Trophoblast cell (in vitro differentiated cells and primary cell): ENCODE measurements around the gene SAMD10.
A peak's percentile ranks its signal among the peaks of the same experiment; 100 is the strongest.

Experiments used
- DNase-seq, 2 donors: peaks; one replicate each; pipeline ENCODE4 v3.0.0-alpha.2; 2016
- H2AFZ ChIP-seq: 2 replicates; pipeline ENCODE4 v1.6.1; 2013; ENCODE audit warnings: low read length, moderate library complexity, mild to moderate bottlenecking; ENCODE audit not compliant: insufficient read depth, poor library complexity
- H2AK5ac ChIP-seq: 2 replicates; pipeline ENCODE4 v1.6.1; 2013; ENCODE audit warnings: mild to moderate bottlenecking, low read length
- H2BK120ac ChIP-seq: 2 replicates; pipeline ENCODE4 v1.6.1; 2013; ENCODE audit warnings: low read length, mild to moderate bottlenecking, moderate library complexity; ENCODE audit not compliant: insufficient read depth, poor library complexity
- H2BK12ac ChIP-seq: 2 replicates; pipeline ENCODE4 v1.6.1; 2013; ENCODE audit warnings: mild to moderate bottlenecking, low read length, moderate library complexity
- H2BK5ac ChIP-seq: 2 replicates; pipeline ENCODE4 v1.6.1; 2013; ENCODE audit warnings: low read length, low read depth, moderate library complexity, mild to moderate bottlenecking; ENCODE audit not compliant: poor library complexity
- H3K14ac ChIP-seq: 2 replicates; pipeline ENCODE4 v1.6.1; 2013; ENCODE audit warnings: mild to moderate bottlenecking, low read length
- H3K18ac ChIP-seq: 2 replicates; pipeline ENCODE4 v1.6.1; 2013; ENCODE audit warnings: mild to moderate bottlenecking, low read length
- H3K23ac ChIP-seq: 2 replicates; pipeline ENCODE4 v1.6.1; 2013; ENCODE audit warnings: low read length
- H3K27ac ChIP-seq: 2 replicates; pipeline ENCODE4 v1.5.1; 2013; ENCODE audit warnings: low read depth, mild to moderate bottlenecking, inconsistent platforms, low read length, moderate library complexity
- H3K27me3 ChIP-seq: 2 replicates; pipeline ENCODE4 v1.6.1; 2013; ENCODE audit warnings: inconsistent platforms, mild to moderate bottlenecking, low read length, moderate library complexity; ENCODE audit not compliant: insufficient read depth
- H3K36me3 ChIP-seq, 2 experiments: 1 replicate in 1 of 2; 2 replicates in 1 of 2; pipeline ENCODE4 v1.6.1; 2013; ENCODE audit warnings: low read length in 2 of 2, mild to moderate bottlenecking in 2 of 2, moderate library complexity in 1 of 2; ENCODE audit not compliant: insufficient read depth in 2 of 2, control insufficient read depth in 1 of 2
- H3K4ac ChIP-seq: 2 replicates; pipeline ENCODE4 v1.6.1; 2013; ENCODE audit warnings: low read depth, mild to moderate bottlenecking, low read length, moderate library complexity
- H3K4me1 ChIP-seq, 2 experiments: 1 replicate in 1 of 2; 2 replicates in 1 of 2; pipeline ENCODE4 v1.6.1; 2013; ENCODE audit warnings: low read length in 2 of 2, mild to moderate bottlenecking in 2 of 2, moderate library complexity in 1 of 2; ENCODE audit not compliant: insufficient read depth in 2 of 2, control insufficient read depth in 1 of 2
- H3K4me2 ChIP-seq: 2 replicates; pipeline ENCODE4 v1.6.1; 2013; ENCODE audit warnings: inconsistent platforms, mild to moderate bottlenecking, low read length, moderate library complexity
- H3K4me3 ChIP-seq: 2 replicates; pipeline ENCODE4 v1.5.1; 2013; ENCODE audit warnings: mild to moderate bottlenecking, low read depth, low read length, inconsistent platforms
- H3K79me1 ChIP-seq: one replicate; pipeline ENCODE4 v1.6.1; 2013; ENCODE audit warnings: low read length
- H3K79me2 ChIP-seq: 2 replicates; pipeline ENCODE4 v1.6.1; 2013; ENCODE audit warnings: low read length, mild to moderate bottlenecking; ENCODE audit not compliant: control insufficient read depth, insufficient read depth, poor library complexity
- H3K9ac ChIP-seq: 2 replicates; pipeline ENCODE4 v1.6.1; 2013; ENCODE audit warnings: mild to moderate bottlenecking, low read length
- H3K9me3 ChIP-seq: 2 replicates; pipeline ENCODE4 v1.6.1; 2013; ENCODE audit warnings: low read depth, mild to moderate bottlenecking, control low read depth, inconsistent platforms, low read length; ENCODE audit not compliant: insufficient read depth
- H4K12ac ChIP-seq: 2 replicates; pipeline ENCODE4 v1.6.1; 2013; ENCODE audit warnings: low read depth, mild to moderate bottlenecking, low read length, moderate library complexity
- H4K8ac ChIP-seq: 2 replicates; pipeline ENCODE4 v1.6.1; 2013; ENCODE audit warnings: low read depth, mild to moderate bottlenecking, low read length, moderate library complexity
- H4K91ac ChIP-seq: one replicate; pipeline ENCODE4 v1.6.1; 2013; ENCODE audit warnings: low read depth, mild to moderate bottlenecking, low read length, moderate library complexity
- WGBS: extraction: QIAGEN DNeasy Blood & Tissue Kit; methylation state at CpG from one replicate; pipeline ENCODE4 v1.1.7; 2013; ENCODE audit warnings: missing lambda C conversion rate; ENCODE audit not compliant: insufficient read length, insufficient coverage; ENCODE audit errors: extremely low coverage; 5-methylcytosine and 5-hydroxymethylcytosine counted together

Gene SAMD10

DNA sequence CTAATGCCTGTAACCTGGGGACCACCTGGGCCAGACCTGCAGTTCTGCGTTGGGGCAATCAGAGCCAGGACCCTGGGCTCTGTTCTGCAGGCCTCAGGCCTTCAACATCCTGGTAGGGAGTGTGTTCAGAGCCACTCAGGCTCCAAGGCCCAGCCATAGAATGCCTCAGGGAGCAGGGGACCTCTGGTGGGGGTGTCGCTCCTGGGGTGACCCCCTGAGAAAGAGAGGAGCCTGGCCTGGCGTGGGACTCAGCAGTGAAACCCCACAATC, 35.7 kb downstream of the SAMD10 start:
- H3K9ac ChIP-seq: no peak overlapping the region
- no CpG with 5 or more reads among the region's 3 CpGs for WGBS

DNA sequence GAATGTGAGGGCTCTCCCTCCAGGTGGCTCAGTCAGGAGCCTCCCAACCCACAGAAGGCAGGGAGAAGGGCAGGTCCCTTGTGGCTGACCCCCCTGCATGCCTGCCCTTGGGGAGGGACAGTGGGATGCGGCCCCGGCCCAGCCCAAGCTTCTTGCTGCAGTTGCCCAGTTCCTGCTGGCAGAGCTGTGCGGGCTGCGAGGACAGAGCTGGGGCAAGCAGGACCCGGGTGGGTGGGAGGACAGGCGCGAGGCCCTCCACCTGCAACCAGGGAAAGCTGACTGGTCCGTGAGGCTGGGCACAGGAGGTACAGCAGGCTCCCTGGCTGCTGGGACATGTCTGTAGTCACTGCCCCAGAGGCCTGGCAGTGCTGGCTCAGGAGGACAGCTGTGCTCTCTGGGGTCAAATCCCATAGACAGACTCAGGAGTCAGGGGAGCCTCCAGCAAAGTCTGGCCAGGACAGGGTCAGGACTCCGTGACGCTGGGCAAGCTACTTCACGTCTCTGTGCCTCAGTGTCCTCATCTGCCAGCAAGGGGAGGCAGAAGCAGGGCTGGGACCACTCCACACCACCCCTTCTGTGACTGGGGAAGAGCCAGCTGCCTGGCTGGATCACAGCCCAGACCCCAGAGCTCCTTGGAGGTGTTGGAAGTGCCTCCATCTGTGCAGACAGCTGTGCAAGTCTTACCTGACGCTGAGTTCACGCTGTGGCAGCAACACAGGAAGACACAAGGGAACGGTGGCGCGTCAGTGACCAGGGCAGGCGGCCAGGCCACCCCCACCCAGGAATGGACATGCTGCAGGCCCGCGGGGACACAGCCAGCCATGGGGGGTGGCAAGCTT, 36.3 kb downstream of the SAMD10 start:
- DNase-seq: no peak
- peak overlapping the region; percentile 5 for H3K9ac ChIP-seq
- H3K79me1 ChIP-seq: peaks cover 9% of the 10 kb centered on the region
- peak overlapping the region; percentile 74 for H2BK5ac ChIP-seq
- no peaks in the 10 kb centered on the region for H3K9me3 ChIP-seq
- no peak overlapping the region for H3K4me2 ChIP-seq
- peak overlapping the region; percentile 54 for H3K14ac ChIP-seq
- peak overlapping the region; percentile 14 for H4K12ac ChIP-seq
- H4K8ac ChIP-seq: no peak overlapping the region
- H3K36me3 ChIP-seq: peaks cover 61 to 67% of the 10 kb centered on the region in 2 experiments
- H4K91ac ChIP-seq: peak overlapping the region; percentile 12
- no peak overlapping the region for H3K23ac ChIP-seq
- H3K27ac ChIP-seq: peak overlapping the region; percentile 93
- H3K18ac ChIP-seq: peak overlapping the region; percentile 2
- H2BK120ac ChIP-seq: no peak overlapping the region
- H3K4me1 ChIP-seq: peaks cover 14 to 18% of the 10 kb centered on the region in 2 experiments
- H3K27me3 ChIP-seq: no peaks in the 10 kb centered on the region
- WGBS: no CpG with 5 or more reads among the region's 19 CpGs
- H2BK12ac ChIP-seq: no peak overlapping the region
- H3K79me2 ChIP-seq: peaks cover 4% of the 10 kb centered on the region
- no peak overlapping the region for H3K4me3 ChIP-seq
- H2AK5ac ChIP-seq: no peak overlapping the region
- peak overlapping the region; percentile 49 for H3K4ac ChIP-seq
- H2AFZ ChIP-seq: no peak overlapping the region

More for the DNA sequence above, 35.7 kb downstream of the SAMD10 start:
- Histone ChIP-seq H2AFZ (no peak overlapping the region), H2BK12ac (no peak overlapping the region), H3K9me3 (no peaks in the 10 kb centered on the region), H3K14ac (no peak overlapping the region), H2BK120ac (no peak overlapping the region), H3K4me2 (no peak overlapping the region), H3K79me2 (peaks cover 4% of the 10 kb centered on the region), H3K36me3 (peaks cover 60 to 64% of the 10 kb centered on the region in 2 experiments), H4K8ac (no peak overlapping the region), H2AK5ac (no peak overlapping the region), H3K27me3 (no peaks in the 10 kb centered on the region), H2BK5ac (no peak overlapping the region), H3K23ac (no peak overlapping the region), H3K4ac (no peak overlapping the region), H3K27ac (no peak overlapping the region), H3K18ac (peak overlapping the region; percentile 2), H3K79me1 (peaks cover 9% of the 10 kb centered on the region), H4K12ac (no peak overlapping the region), H4K91ac (no peak overlapping the region), H3K4me3 (no peak overlapping the region), H3K4me1 (peaks cover 15 to 22% of the 10 kb centered on the region in 2 experiments)
- DNase-seq: no peak

DNA sequence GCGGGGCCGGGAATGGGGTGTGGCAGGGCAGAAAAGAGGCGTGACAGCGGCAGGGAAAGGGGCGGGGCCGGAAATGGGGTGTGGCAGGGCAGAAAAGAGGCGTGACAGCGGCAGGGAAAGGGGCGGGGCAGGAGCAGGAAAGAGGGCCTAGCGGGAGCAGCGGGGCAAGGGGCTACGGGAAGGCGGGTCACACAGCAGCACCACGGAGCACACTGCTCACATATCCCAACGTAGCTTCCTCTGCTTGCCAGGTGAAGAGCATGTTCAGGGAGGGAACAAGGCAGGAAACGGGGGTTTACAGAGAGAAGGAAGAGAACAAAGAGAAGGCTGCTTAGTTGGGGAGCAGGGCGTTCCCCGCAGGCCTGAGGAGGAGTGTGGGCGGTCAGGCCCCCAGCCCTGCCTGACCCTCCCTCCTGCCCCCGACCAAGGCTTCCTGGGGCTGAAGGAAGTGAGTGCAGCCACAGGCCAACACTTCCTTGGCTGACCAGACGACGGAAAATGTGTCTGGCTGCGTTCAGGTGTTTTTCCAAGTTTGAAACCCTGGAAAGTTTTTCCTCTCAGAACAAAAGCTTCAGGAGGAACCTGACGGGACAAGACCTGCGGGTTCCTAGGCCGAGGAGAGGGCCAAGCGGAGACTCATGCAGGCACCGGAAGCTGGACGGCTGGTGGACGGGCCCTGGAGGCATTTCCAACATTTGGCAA, 37.0 kb downstream of the SAMD10 start:
- Histone ChIP-seq H2BK12ac (peak overlapping the region; percentile 8), H3K4me1 (peaks cover 14 to 18% of the 10 kb centered on the region in 2 experiments), H4K91ac (peak overlapping the region; percentile 75), H3K4me2 (peak overlapping the region; percentile 34), H2BK120ac (no peak overlapping the region), H3K9me3 (no peaks in the 10 kb centered on the region), H3K4me3 (peak overlapping the region; percentile 25), H2BK5ac (peak overlapping the region; percentile 74), H3K27me3 (no peaks in the 10 kb centered on the region), H4K12ac (peak overlapping the region; percentile 52), H2AFZ (no peak overlapping the region), H3K23ac (no peak overlapping the region), H3K4ac (peak overlapping the region; percentile 49), H3K27ac (peak overlapping the region; percentile 93), H3K18ac (peak overlapping the region; percentile 19), H2AK5ac (peak overlapping the region; percentile 52), H3K79me1 (peaks cover 9% of the 10 kb centered on the region), H3K9ac (no peak overlapping the region), H3K36me3 (peaks cover 61 to 67% of the 10 kb centered on the region in 2 experiments), H3K14ac (peak overlapping the region; percentile 33), H4K8ac (peak overlapping the region; percentile 37), H3K79me2 (peaks cover 4% of the 10 kb centered on the region)
- no CpG with 5 or more reads among the region's 30 CpGs for WGBS
- peak; percentile 86 to 87 for DNase-seq

DNA sequence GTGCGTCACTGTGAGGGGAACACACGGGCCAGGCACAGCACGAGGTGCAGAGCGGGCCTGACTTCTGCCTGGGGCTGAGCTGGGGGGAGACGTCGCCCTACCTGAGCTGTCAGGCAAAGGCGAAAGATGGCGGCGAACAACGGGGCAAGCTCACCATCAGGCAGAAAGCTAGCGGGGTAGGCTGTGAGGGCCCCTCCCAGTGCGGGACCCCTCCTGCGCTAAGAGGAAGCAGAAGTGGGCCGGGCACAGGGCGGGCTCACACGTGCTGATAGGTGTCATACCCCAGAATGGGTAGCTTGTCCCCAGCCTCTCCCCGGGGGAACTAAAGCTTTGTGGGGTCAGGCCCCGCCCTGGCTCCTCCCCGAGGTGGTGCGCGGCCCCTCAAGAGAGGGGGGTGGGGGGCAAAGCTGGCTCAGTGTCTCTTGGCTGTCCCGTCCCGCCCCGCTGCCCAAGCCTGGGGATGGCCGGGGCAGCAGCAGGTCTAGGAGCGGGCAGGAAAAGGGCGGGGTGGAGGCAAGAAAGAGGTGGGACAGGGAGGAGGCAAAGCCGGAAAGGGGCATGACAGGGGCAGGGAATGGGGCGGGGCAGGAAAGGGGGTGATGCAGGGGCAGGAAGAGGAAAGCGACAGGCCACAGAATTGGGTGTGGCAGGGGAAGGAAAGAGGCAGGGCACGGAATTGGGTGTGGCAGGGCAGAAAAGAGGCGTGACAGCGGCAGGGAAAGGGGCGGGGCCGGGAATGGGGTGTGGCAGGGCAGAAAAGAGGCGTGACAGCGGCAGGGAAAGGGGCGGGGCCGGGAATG, 38.0 kb downstream of the SAMD10 start:
- H4K8ac ChIP-seq: no peak overlapping the region
- H2BK5ac ChIP-seq: no peak overlapping the region
- H4K91ac ChIP-seq: no peak overlapping the region
- peaks cover 2% of the 10 kb centered on the region for H3K79me2 ChIP-seq
- WGBS: no CpG with 5 or more reads among the region's 39 CpGs
- H3K4me2 ChIP-seq: no peak overlapping the region
- H4K12ac ChIP-seq: no peak overlapping the region
- no peak overlapping the region for H2BK12ac ChIP-seq
- no peak overlapping the region for H2AK5ac ChIP-seq
- H2BK120ac ChIP-seq: no peak overlapping the region
- H3K9ac ChIP-seq: no peak overlapping the region
- no peak overlapping the region for H3K4ac ChIP-seq
- DNase-seq: no peak
- peaks cover 9% of the 10 kb centered on the region for H3K79me1 ChIP-seq
- H3K9me3 ChIP-seq: no peaks in the 10 kb centered on the region
- no peak overlapping the region for H3K27ac ChIP-seq
- no peak overlapping the region for H3K4me3 ChIP-seq
- H3K27me3 ChIP-seq: no peaks in the 10 kb centered on the region
- peaks cover 61 to 66% of the 10 kb centered on the region in 2 experiments for H3K36me3 ChIP-seq
- H3K4me1 ChIP-seq: peaks cover 14 to 18% of the 10 kb centered on the region in 2 experiments
- H3K18ac ChIP-seq: no peak overlapping the region
- no peak overlapping the region for H3K14ac ChIP-seq
- no peak overlapping the region for H3K23ac ChIP-seq
- H2AFZ ChIP-seq: no peak overlapping the region
